Lung (tissue), 12 donors: ENCODE measurements around the gene ARAP1. TPM values are rescaled to one million over a fixed set of nuclear protein-coding genes. Genes with fewer than 3 reads are reported as not detected.

ENCODE experiments used
- ATAC-seq: fragments of 200-7000 bp; cut with Tn5 transposase; one replicate; pipeline ENCODE4 v1.9.1; 2020; ENCODE audit warnings: moderate number of reproducible peaks; ENCODE audit not compliant: insufficient read depth, low FRiP score
- DNase-seq, 3 donors: peaks; one replicate each; pipeline ENCODE4 v3.0.0-alpha.2; 2013 to 2017
- H3K27ac ChIP-seq, 2 donors: one replicate each; pipeline ENCODE4 v1.5.1; 2013; ENCODE audit warnings: mild to moderate bottlenecking in 2 of 2, moderate library complexity in 2 of 2, control low read depth in 1 of 2, inconsistent platforms in 1 of 2, low read depth in 1 of 2, low read length in 1 of 2
- H3K27me3 ChIP-seq, 3 donors: one replicate each; pipeline ENCODE4 v1.5.1; 2013; ENCODE audit warnings: low read length in 2 of 3; ENCODE audit not compliant: control insufficient read depth in 3 of 3, insufficient read depth in 3 of 3
- H3K36me3 ChIP-seq, 4 donors: one replicate each; pipeline ENCODE4 v1.5.1; 2013; ENCODE audit warnings: low read length in 4 of 4, mild to moderate bottlenecking in 1 of 4, moderate library complexity in 1 of 4; ENCODE audit not compliant: control insufficient read depth in 4 of 4, insufficient read depth in 4 of 4
- H3K4me1 ChIP-seq, 5 donors: one replicate each; pipeline ENCODE4 v1.5.1; 2013; ENCODE audit warnings: low read length in 5 of 5, mild to moderate bottlenecking in 2 of 5, moderate library complexity in 1 of 5; ENCODE audit not compliant: control insufficient read depth in 5 of 5, insufficient read depth in 5 of 5
- H3K4me3 ChIP-seq: one replicate; pipeline ENCODE4 v1.5.1; 2013; ENCODE audit warnings: mild to moderate bottlenecking, control low read depth, moderate library complexity
- H3K9ac ChIP-seq, 2 donors: one replicate each; pipeline ENCODE4 v1.5.1; 2013; ENCODE audit warnings: low read length in 2 of 2, control low read depth in 1 of 2; ENCODE audit not compliant: insufficient read depth in 1 of 2
- H3K9me3 ChIP-seq, 4 donors: one replicate each; pipeline ENCODE4 v1.5.1; 2013; ENCODE audit warnings: low read length in 3 of 4, mild to moderate bottlenecking in 1 of 4, moderate library complexity in 1 of 4; ENCODE audit not compliant: control insufficient read depth in 4 of 4, insufficient read depth in 3 of 4
- CTCF ChIP-seq: IDR thresholded peaks from 2 replicates; pipeline ENCODE4 v1.5.1; 2012; ENCODE audit warnings: mild to moderate bottlenecking; ENCODE audit errors: control extremely low read depth, extremely low read depth
- WGBS, 2 donors: extraction: QIAGEN DNeasy Blood & Tissue Kit; methylation state at CpG; one replicate each; pipeline ENCODE4 v1.1.7; 2013; 5-methylcytosine and 5-hydroxymethylcytosine counted together
- polyA plus RNA-seq, 2 donors: library from polyadenylated mRNA; stranded (reverse); fragments of 200-250 nt; gene quantifications; one replicate each; pipeline ENCODE4 v1.2.1, GENCODE V29; 2013
- total RNA-seq, 2 donors: library from RNA; depleted of rRNA in 1 of 2; stranded (reverse); fragments of >200 nt in 1 of 2; gene quantifications; one replicate each; pipeline ENCODE4 v1.2.1, GENCODE V29; 2014 to 2021
- donor health status: control.
- donor health status: control.
- donor health status: Bipolar disorder and iron deficiency.
- donor health status: healthy.
- donor health status: DM: yes; HTN: yes; CAD: no.

ARAP1 gene
- total and polyA plus RNA-seq, 4 donors, result 134 to 218 (median 173) TPM

- Histone ChIP-seq H3K9ac (no peak overlapping the region), H3K4me3 (no peak overlapping the region), H3K4me1 (peaks cover 0 to 22% (median 0%) of the 10 kb centered on the region in 5 donors), H3K9me3 (peaks cover 0 to 2% (median 0%) of the 10 kb centered on the region in 4 donors), H3K36me3 (no peaks in the 10 kb centered on the region), H3K27ac (no peak overlapping the region), H3K27me3 (peaks cover 0 to 34% (median 23%) of the 10 kb centered on the region in 3 donors)
- DNase-seq (no peak), ATAC-seq (no peak)
- 69 to 80% methylated on average over 23 of the region's 23 CpGs for WGBS, 2 donors
- TF ChIP-seq CTCF, result no peak
These were observed 112.5 kb downstream of the ARAP1 start for GRCh38 chr11:72639502-72640375.

GRCh38 chr11:72637926-72638325, 114.3 kb downstream of the ARAP1 start:
- DNase-seq (no peak), ATAC-seq (no peak)
- Histone ChIP-seq H3K9me3 (peaks cover 0 to 2% (median 0%) of the 10 kb centered on the region in 4 donors), H3K27ac (no peak overlapping the region), H3K9ac (no peak overlapping the region), H3K4me1 (peaks cover 0 to 23% (median 0%) of the 10 kb centered on the region in 5 donors), H3K4me3 (no peak overlapping the region), H3K27me3 (peaks cover 0 to 32% (median 23%) of the 10 kb centered on the region in 3 donors), H3K36me3 (no peaks in the 10 kb centered on the region)
- no peak for TF ChIP-seq CTCF
- WGBS, 2 donors, result 60 to 75% methylated on average over 8 of the region's 8 CpGs

DNA sequence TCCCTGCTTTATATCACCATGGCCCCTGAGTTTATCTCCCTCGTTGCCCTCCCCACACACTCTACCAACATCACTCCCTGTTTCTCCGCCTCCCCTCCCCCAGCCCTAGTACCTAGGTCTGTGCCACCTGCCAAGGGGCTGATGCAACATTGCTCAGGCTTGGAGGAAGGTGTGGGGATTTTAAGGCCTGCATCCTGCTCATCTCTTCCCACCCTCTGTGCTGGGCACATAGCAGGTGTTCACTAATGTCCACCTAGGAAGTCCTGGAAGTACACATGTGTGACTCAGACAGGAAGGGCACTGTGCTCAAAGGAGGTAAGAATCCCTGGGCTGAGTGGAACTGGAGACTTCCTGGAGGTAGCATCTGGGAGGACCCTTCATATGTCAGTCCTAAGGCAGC, 115.0 kb downstream of the ARAP1 start:
- WGBS, 2 donors, result 80 to 94% methylated on average over 2 of the region's 2 CpGs
- no peak for DNase-seq
- peaks cover 0 to 21% (median 3%) of the 10 kb centered on the region in 5 donors for H3K4me1 ChIP-seq

More for the DNA sequence above, 115.0 kb downstream of the ARAP1 start:
- Histone ChIP-seq H3K9me3 (peaks cover 0 to 2% (median 0%) of the 10 kb centered on the region in 4 donors), H3K4me3 (no peak overlapping the region), H3K27ac (no peak overlapping the region), H3K9ac (no peak overlapping the region), H3K27me3 (peaks cover 0 to 32% (median 23%) of the 10 kb centered on the region in 3 donors), H3K36me3 (no peaks in the 10 kb centered on the region)
- TF ChIP-seq CTCF, result no peak
- no peak for ATAC-seq
